HG03025 (cell line): ENCODE results near the gene THNSL1.

ENCODE experiments used
- ATAC-seq: cut with Tn5 transposase; IDR thresholded peaks from one replicate; pipeline ENCODE4 v1.9.1; 2021; ENCODE audit warnings: mild to moderate bottlenecking, moderate library complexity; ENCODE audit not compliant: unreplicated experiment, low FRiP score

THNSL1 gene

DNA sequence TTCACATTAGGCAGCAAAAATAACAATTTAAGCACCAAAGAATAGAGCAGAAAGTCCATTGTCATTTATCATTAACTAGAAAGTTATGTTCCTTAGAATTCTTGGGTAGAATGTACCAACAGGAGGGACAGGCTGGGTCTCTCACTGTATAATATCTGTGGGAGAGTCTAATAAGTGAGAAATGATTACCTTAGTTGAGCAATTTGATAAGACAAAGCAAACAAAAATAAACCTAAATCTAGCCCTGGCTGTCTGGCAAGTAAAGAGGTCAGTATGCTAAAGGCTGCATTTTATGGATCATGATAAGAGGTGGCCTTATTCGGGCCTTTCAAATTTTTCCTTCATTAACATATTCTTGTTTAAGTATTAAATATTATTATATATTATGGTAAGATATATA, 35.6 kb downstream of the THNSL1 start:
- ATAC-seq, result no peak

DNA sequence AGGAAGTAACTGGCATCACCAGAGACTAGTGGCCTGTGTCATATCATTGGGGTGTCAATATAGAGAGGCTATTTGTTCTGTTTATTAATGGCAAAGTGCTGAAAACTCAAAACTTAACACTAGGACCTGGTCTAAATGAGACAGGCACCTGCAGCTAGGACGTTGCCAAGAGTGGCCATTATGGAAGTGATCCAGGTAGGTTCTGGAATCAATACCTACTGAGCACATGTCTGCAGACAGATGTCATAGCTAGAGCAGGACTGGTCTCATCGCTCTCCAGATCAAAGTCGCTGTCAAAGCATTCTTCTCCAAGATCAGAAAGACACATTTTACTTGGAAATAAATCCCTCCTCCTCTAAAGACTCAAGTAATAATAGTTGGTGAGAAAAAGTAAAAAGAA, 40.3 kb downstream of the THNSL1 start:
- ATAC-seq, result no peak

DNA sequence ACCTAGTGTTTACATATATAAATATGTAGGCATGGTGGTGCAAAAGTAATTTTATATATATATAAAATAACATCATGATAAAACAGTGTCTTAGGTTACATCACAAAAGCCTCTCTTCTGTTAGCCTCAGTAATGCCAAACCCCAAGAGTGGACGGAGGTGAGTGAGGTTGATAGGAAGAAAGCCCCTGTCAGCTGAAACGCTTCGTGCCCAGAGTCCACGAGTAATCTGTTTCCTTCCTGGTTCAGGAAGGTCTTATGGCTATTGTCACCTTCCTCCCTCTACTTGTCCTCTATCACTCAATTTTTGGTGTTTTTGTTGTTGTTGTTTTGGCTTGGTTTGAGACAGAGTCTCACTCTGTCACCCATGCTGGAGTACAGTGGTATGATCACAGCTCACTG, 41.5 kb downstream of the THNSL1 start:
- ATAC-seq, result no peak

DNA sequence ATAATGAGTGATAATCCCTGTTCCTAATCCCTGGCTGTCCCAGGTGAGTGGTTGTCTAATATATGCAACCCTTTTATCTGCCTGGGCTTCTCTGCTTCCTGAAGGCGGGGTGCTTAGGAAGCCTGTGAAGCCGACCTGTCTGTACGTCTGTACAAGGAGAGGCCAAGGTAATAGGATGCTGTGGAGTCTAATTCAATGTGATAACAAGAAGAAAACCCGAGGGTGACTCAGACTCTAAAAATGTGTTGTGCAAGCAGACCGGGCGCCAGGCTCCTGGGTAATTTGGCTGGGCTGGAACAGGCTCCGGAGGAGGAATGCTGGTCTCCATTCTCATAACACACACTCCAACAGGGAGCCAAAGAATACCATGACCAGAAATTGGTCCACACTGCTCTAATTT, 43.6 kb downstream of the THNSL1 start:
- no peak for ATAC-seq

DNA sequence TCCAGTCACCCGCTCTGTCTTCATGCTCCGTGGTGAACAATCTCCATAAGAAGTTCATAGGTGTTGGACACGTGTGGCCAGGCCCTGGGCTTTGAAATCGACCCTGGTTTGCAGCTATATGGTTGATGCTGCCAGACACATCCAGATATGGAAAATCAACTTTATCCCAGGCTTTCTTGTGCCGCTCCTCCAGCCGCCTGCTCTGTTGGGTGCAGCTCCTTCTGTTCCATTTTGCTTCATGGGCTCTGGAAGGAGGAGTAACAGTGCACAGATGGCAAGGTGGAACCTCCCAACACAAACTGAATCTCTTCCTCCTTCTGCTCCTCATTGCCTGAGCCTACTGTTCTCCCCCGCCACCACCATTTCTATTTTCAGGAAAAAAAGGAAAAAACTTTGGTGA, 44.7 kb downstream of the THNSL1 start:
- ATAC-seq, result no peak

DNA sequence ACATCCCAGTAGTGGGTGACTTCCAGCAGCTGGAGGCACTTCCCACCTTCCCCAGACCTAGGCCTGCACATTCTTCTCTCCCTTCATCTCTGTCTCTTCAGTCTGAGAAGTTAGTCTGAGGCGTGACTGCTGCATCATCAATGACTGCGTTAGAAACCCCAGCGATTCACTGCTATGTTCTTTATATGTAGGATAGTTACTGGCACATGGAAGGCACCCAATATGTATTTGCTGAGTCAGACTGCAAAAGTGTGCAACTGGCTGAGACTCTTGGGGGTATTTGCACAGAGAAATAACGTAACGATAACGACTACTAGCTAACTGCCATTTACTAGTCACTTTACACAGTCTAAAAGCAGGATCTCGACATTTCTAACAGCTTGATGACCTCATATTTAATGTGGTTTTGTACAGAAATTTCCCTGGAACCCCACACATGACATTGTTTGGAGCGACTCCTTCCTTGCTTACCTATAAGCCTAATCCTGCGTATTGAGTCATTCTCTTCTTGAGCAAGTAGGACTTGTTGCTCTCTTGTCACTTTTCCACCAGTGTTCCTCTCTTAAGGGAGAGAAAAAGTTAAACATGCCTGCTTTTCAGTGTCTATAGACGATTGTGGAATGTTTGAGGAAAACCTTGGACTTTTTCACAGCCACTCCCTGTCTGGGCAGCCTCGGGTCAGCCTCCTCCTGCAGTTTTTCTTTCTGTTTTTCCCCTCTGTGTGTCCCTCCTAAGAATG, 45.5 kb downstream of the THNSL1 start:
- no peak for ATAC-seq

DNA sequence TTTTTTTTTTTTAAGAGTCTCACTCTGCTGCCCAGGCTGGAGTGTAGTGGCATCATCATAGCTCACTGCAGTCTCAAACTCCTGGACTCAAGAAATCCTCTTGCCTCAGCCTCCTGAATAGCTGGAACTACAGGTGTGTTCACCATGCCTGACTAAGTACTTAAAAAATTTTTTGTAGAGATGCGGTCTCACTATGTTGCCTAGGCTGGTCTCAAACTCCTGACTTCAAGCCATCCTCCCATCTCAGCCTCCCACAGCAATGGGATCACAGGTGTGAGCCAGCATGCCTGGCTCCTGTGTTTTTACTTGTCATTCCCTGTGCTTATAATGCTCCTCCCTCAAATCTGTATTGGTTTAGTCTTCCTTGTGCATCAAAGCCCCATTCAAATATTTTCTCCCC, 46.7 kb downstream of the THNSL1 start:
- no peak for ATAC-seq

DNA sequence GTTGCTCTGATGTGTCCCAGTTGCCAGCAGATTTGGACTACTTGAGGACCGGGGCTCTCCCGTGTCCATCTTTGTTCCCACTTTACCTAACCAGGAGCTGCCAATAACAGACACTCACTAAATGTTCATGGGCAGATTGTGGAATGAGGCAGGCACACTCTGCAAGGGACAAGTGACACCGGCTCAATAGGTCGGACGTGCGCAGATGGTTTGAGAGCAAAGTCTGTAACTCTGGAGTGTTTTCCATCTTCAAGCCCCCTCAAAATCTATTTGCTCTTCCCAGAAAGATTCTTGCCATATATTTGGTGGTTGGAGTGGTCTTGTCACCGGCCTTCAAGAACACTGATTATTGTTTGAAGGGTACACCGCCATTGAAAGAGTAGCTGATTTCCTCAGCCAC, 47.2 kb downstream of the THNSL1 start:
- ATAC-seq, result no peak

DNA sequence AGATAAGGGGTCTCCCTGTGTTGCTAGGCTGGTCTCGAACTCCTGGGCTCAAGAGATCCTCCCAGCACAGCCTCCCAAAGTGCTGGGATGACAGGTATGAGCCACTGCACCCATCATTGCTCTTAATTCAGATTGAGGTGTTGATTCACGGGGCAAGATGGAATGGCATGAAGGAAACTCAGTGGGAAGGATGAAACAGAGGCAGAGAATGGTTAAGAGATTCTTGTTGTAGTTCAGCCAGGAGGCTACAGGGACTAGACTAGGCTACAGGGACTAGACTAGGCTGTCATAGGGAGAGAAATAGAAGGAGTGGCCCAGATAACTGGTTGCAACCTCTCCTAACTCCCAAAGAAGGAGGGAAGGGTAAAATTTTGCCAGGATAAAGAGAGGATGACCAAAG, 48.0 kb downstream of the THNSL1 start:
- no peak for ATAC-seq

DNA sequence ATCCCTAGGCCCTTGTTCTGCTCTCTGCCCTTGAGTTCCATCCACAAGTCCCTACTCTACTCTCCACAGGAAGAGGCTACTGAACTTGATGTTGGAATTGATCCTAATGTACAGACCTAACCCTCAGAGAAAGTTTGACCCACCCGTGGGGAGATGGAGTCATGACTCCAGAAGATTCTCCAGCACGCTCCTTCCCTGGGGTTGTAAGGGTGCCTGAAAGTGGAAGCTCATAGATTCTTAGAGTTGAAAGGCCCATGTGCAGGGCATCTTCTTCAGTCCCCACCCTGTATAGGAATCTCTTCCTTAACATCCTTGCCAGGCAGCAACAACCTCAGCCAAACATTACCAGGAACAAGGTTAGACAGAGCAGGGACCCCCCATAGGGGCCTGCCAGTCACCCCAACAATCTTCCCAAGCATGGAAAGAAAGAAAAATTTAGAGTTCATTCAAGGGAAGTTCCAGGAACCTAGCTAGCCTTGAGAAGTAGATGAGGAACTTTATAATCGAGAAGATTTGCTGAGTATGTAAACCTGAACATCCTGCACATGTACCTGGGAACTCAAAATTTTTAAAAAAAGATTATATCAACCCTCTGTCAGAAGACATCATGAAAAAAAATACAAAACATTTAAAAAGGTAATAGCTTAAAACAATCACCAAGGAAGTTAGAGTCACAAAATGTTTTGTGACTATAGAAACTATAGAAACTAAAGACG, 49.5 kb downstream of the THNSL1 start:
- no peak for ATAC-seq

DNA sequence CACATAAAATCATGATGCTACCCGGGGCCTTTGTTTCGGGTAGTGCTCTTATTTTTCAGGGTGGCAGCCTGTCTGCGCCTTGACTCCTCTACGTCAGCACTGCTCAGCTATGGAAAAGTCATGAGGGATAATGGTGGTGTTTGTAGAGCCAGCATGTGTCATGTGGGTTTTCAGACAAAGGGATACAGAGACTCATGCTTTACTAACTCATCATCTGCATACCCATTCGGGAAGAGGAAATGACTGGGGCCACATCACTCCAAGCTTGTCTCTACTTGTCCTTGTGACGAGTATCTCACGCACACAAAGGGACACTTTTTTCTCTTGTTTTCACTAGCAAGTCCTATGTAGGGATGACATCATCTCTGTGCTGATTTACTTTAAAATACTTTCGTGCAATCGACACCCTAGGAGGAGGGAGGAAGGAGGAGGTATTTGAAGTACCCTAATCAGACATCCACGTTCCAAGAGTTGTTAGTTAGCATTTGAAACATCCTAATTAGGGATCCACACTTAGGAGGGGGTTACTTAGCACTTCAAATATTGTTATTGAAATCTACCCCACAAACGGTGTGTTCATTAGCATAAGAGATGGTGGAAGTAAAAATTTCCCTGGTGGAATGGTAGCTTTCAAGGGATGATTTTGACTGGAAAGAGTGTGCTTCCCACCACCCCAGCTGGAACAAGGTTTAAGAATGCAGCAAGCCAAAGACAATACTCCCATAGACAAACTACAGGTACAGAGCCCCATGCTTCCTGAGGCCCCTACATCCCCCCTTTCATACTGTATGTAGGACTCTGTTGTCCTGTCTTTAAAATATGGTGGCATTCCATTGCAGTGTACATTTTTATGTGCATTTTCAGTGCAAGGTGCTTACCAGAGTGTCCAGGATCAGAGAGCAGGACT, 52.0 kb downstream of the THNSL1 start:
- no peak for ATAC-seq

DNA sequence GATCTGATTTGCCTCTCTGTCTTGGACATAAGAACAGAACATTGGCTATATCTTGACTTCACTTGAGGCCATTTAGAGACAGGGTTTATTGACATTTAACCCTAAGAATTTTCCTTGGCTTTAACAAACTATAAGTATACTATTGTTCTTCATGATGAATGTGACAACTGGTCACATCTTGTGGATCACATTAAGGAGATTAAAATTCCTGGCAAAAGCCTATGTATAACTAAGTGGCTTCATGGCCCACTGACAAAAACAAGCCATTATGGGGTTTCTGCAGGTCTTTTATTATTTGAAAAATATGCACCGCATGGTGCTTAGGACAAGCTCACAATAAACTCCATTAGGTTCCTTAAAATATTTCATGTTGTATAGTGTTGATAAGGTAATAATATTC, 54.8 kb downstream of the THNSL1 start:
- ATAC-seq, result no peak

DNA sequence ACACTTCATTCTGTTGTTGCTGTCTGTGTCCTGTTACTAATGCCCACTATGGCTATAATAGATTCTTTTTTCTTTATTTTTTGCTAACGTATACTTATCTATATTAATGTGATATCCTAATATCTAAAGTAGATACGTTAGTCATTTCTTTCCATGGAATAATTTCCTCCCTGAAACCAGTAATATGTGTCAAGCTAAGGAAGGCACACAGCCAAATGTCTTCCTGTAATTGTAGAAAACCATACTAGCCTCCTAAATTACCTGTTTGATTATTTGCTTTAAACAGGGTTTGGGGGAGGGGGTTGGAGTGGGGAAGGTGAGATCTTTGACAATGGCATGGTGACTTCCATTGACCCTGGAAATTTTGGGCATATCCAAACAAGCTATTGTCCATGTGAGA, 56.4 kb downstream of the THNSL1 start:
- no peak for ATAC-seq

DNA sequence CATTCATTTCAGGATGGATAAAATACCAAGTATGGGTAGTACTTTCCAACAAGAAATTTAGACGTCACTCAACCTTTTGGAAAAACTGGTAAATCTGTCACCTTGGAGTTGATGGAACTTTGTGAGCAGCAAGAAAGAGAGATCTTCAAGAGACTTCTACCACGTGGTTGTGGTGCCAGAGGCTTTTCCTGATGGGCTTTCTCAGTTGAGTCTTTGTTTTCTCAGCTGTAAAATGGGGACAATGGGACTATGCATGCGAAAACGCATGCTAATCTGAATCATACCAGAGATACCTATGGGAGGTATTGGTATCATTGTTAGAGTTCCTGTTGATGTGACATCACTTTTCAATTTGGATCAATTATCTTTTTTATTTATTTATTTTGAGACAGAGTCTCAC, 59.4 kb downstream of the THNSL1 start:
- no peak for ATAC-seq
